Measurements from ENCODE around the gene SEC14L5.

DNA sequence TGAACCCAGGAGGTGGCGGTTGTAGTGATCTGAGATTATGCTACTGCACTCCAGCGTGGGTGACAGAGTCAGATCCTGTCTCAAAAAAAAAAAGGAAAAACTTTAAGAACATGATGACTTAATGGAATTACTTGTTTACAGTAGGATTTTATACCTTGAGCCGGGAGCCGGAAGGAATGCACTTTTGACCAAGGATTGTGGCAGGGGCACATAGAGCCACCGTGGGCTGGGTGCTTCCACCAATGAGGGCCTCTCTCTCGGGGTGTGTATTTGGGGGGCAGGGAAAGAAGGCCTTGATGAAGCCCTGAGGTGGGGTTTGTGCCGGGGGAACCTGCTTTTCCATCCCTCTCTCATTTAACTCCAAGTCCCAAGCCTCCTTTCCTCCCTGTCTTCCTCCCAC lies 82.3 kb downstream of the SEC14L5 start:
- TF ChIP-seq CTCF (IDR thresholded peaks at IDR 0.05), result no peak
- no peak for TF ChIP-seq EP300 (IDR thresholded peaks at IDR 0.05)

Data from ovary (tissue), 3 donors.